Measurements from ENCODE around the gene PLEKHA8.

The PLEKHA8 gene

GRCh38 chr7:30084212-30084611, 56.0 kb downstream of the PLEKHA8 start:
- Histone ChIP-seq H3K27me3 (ENCODE audit: control insufficient read depth, low read length) (no peaks in the 10 kb centered on the region), H4K20me1 (ENCODE audit: control insufficient read depth, insufficient read depth, low read depth, low read length) (no peaks in the 10 kb centered on the region), H3K79me2 (ENCODE audit: control insufficient read depth, low read length) (no peaks in the 10 kb centered on the region), H3K9me2 (replicated peaks; ENCODE audit: control insufficient read depth, low read length) (no peaks in the 10 kb centered on the region), H3K9me3 (ENCODE audit: control insufficient read depth, insufficient read depth, low read length) (no peaks in the 10 kb centered on the region), H3K4me2 (ENCODE audit: low read length) (no peak overlapping the region), H3K4me1 (ENCODE audit: control insufficient read depth, low read length) (no peaks in the 10 kb centered on the region), H3K27ac (ENCODE audit: low read depth, low read length) (no peak overlapping the region), H3K4me3 (ENCODE audit: low read length) (no peak overlapping the region), H3F3A (ENCODE audit: control insufficient read depth, insufficient read depth) (no peaks in the 10 kb centered on the region), H3K36me3 (ENCODE audit: control insufficient read depth, low read length) (peaks cover 2% of the 10 kb centered on the region)
- no peak for TF ChIP-seq EZH2phosphoT487 (IDR thresholded peaks at IDR 0.05; ENCODE audit: borderline replicate concordance, low read length)
- TF ChIP-seq CTCF (IDR thresholded peaks at IDR 0.05; ENCODE audit: low read depth, low read length, poor library complexity, severe bottlenecking), result no peak

GRCh38 chr7:30086529-30086928, 58.3 kb downstream of the PLEKHA8 start:
- H3K4me3 ChIP-seq (ENCODE audit: low read length), result no peak overlapping the region
- H4K20me1 ChIP-seq (ENCODE audit: control insufficient read depth, insufficient read depth, low read depth, low read length), result no peaks in the 10 kb centered on the region
- H3K27me3 ChIP-seq (ENCODE audit: control insufficient read depth, low read length), result no peaks in the 10 kb centered on the region
- no peaks in the 10 kb centered on the region for H3K9me2 ChIP-seq (replicated peaks; ENCODE audit: control insufficient read depth, low read length)
- H3K9me3 ChIP-seq (ENCODE audit: control insufficient read depth, insufficient read depth, low read length), result no peaks in the 10 kb centered on the region
- no peaks in the 10 kb centered on the region for H3F3A ChIP-seq (ENCODE audit: control insufficient read depth, insufficient read depth)
- no peaks in the 10 kb centered on the region for H3K79me2 ChIP-seq (ENCODE audit: control insufficient read depth, low read length)
- no peak overlapping the region for H3K27ac ChIP-seq (ENCODE audit: low read depth, low read length)
- H3K4me1 ChIP-seq (ENCODE audit: control insufficient read depth, low read length), result no peaks in the 10 kb centered on the region
- TF ChIP-seq EZH2phosphoT487 (IDR thresholded peaks at IDR 0.05; ENCODE audit: borderline replicate concordance, low read length) (no peak), CTCF (IDR thresholded peaks at IDR 0.05; ENCODE audit: low read depth, low read length, poor library complexity, severe bottlenecking) (no peak)
- no peak overlapping the region for H3K4me2 ChIP-seq (ENCODE audit: low read length)
- no peaks in the 10 kb centered on the region for H3K36me3 ChIP-seq (ENCODE audit: control insufficient read depth, low read length)

- Histone ChIP-seq H3F3A (ENCODE audit: control insufficient read depth, insufficient read depth) (no peaks in the 10 kb centered on the region), H3K36me3 (ENCODE audit: control insufficient read depth, low read length) (no peaks in the 10 kb centered on the region), H3K9me2 (replicated peaks; ENCODE audit: control insufficient read depth, low read length) (no peaks in the 10 kb centered on the region), H3K4me2 (ENCODE audit: low read length) (no peak overlapping the region), H3K27me3 (ENCODE audit: control insufficient read depth, low read length) (no peaks in the 10 kb centered on the region), H3K27ac (ENCODE audit: low read depth, low read length) (no peak overlapping the region), H3K9me3 (ENCODE audit: control insufficient read depth, insufficient read depth, low read length) (no peaks in the 10 kb centered on the region), H4K20me1 (ENCODE audit: control insufficient read depth, insufficient read depth, low read depth, low read length) (no peaks in the 10 kb centered on the region), H3K79me2 (ENCODE audit: control insufficient read depth, low read length) (no peaks in the 10 kb centered on the region), H3K4me3 (ENCODE audit: low read length) (no peak overlapping the region), H3K4me1 (ENCODE audit: control insufficient read depth, low read length) (no peaks in the 10 kb centered on the region)
- no peak for TF ChIP-seq CTCF (IDR thresholded peaks at IDR 0.05; ENCODE audit: low read depth, low read length, poor library complexity, severe bottlenecking)
- no peak for TF ChIP-seq EZH2phosphoT487 (IDR thresholded peaks at IDR 0.05; ENCODE audit: borderline replicate concordance, low read length)
These were observed 59.2 kb downstream of the PLEKHA8 start for GRCh38 chr7:30087371-30087770.

GRCh38 chr7:30088362-30088761, 60.1 kb downstream of the PLEKHA8 start:
- Histone ChIP-seq H3K4me2 (ENCODE audit: low read length) (no peak overlapping the region), H3K27ac (ENCODE audit: low read depth, low read length) (no peak overlapping the region), H3K36me3 (ENCODE audit: control insufficient read depth, low read length) (no peaks in the 10 kb centered on the region), H3K27me3 (ENCODE audit: control insufficient read depth, low read length) (no peaks in the 10 kb centered on the region), H3K4me3 (ENCODE audit: low read length) (no peak overlapping the region), H3K79me2 (ENCODE audit: control insufficient read depth, low read length) (no peaks in the 10 kb centered on the region), H4K20me1 (ENCODE audit: control insufficient read depth, insufficient read depth, low read depth, low read length) (no peaks in the 10 kb centered on the region), H3K4me1 (ENCODE audit: control insufficient read depth, low read length) (no peaks in the 10 kb centered on the region), H3K9me2 (replicated peaks; ENCODE audit: control insufficient read depth, low read length) (no peaks in the 10 kb centered on the region), H3K9me3 (ENCODE audit: control insufficient read depth, insufficient read depth, low read length) (no peaks in the 10 kb centered on the region), H3F3A (ENCODE audit: control insufficient read depth, insufficient read depth) (no peaks in the 10 kb centered on the region)
- no peak for TF ChIP-seq EZH2phosphoT487 (IDR thresholded peaks at IDR 0.05; ENCODE audit: borderline replicate concordance, low read length)

All from DOHH2 (cell line).